Epithelial cell of esophagus (primary cell): ENCODE results near the gene DPAGT1.
A peak's percentile ranks its signal among the peaks of the same experiment; 100 is the strongest.

Source experiments
- DNase-seq: peaks from one replicate; pipeline ENCODE4 v3.0.0; 2010; ENCODE audit warnings: low read depth
- H3K4me3 ChIP-seq: 2 replicates; pipeline ENCODE4 v1.5.1; 2011; ENCODE audit warnings: mild to moderate bottlenecking, low read length, control low read depth
- CTCF ChIP-seq: IDR thresholded peaks from 2 replicates; pipeline ENCODE4 v1.5.1; 2011; ENCODE audit warnings: low read depth, mild to moderate bottlenecking, low read length, control low read depth, inconsistent platforms; ENCODE audit not compliant: insufficient read depth; ENCODE audit errors: missing control alignments

DPAGT1 gene

GRCh38 chr11:119087747-119088241 lies 13.9 kb downstream of the DPAGT1 start:
- DNase-seq: no peak
- no peak overlapping the region for H3K4me3 ChIP-seq
- TF ChIP-seq CTCF: no peak

GRCh38 chr11:119087123-119087522 lies 14.5 kb downstream of the DPAGT1 start:
- H3K4me3 ChIP-seq: no peak overlapping the region
- no peak for DNase-seq
- TF ChIP-seq CTCF: no peak

GRCh38 chr11:119085437-119085847 lies 16.2 kb downstream of the DPAGT1 start:
- TF ChIP-seq CTCF: no peak
- no peak for DNase-seq
- peak overlapping the region; percentile 85 for H3K4me3 ChIP-seq

- H3K4me3 ChIP-seq: peak within 1 kb of the TSS; percentile 85
- TF ChIP-seq CTCF: no peak
- DNase-seq: peak; percentile 97
Observed at GRCh38 chr11:119084663-119085436, 16.8 kb downstream of the DPAGT1 start, which contains the start of gene HMBS. HMBS (plus strand) TSS chr11:119084881; CDS start chr11:119085034, 153 bp downstream.

- no peak overlapping the region for H3K4me3 ChIP-seq
- TF ChIP-seq CTCF: no peak
- no peak for DNase-seq
Observed at GRCh38 chr11:119081682-119082260, 19.9 kb downstream of the DPAGT1 start.

- no peak overlapping the region for H3K4me3 ChIP-seq
- no peak for DNase-seq
- TF ChIP-seq CTCF: no peak
Observed at GRCh38 chr11:119078675-119079420, 22.8 kb downstream of the DPAGT1 start.
